ENCODE data around the gene ZNF101. TPM values are rescaled to one million over a fixed set of nuclear protein-coding genes. Genes with fewer than 3 reads are reported as not detected.
A peak's percentile ranks its signal among the peaks of the same experiment; 100 is the strongest.

The ZNF101 gene
- polyA plus RNA-seq, 1 donor: 5.3 TPM

DNA sequence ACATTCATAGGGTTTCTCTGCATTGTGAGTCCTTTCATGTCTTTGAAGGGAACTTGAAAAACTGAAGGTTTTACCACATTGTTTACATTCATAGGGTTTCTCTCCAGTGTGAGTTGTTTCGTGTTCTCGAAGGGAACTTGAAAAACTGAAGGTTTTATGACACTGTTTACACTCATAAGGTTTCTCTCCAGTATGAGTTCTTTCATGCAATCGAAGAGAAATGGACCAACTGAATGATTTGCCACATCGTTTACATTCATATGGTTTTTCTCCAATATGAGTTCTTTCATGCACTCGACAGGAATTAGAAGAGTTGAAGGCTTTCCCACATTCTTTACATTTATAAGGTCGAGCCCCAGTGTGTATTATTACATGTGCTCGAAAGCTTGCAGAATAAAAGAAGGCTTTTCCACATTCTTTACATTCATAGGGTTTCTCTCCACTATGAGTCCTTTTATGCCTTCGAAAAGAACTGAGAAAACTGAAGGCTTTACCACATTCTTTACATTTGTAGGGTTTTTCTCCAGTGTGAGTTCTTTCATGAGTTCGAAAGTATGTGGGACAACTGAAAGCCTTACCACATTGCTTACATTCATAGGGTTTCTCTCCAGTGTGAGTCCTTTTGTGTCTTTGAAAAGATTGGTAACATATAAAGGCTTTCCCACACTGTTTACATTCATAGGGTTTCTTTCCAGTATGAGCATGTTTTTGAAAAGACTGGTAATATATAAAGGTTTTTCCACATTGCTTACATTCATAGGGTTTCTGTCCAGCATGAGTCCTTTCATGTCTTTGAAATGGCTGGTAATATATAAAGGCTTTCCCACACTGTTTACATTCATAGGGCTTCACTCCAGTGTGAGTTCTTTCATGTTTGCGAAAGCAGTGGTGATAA lies 43.5 kb downstream of the ZNF101 start:
- no peak for DNase-seq (ENCODE audit: low read depth)

DNA sequence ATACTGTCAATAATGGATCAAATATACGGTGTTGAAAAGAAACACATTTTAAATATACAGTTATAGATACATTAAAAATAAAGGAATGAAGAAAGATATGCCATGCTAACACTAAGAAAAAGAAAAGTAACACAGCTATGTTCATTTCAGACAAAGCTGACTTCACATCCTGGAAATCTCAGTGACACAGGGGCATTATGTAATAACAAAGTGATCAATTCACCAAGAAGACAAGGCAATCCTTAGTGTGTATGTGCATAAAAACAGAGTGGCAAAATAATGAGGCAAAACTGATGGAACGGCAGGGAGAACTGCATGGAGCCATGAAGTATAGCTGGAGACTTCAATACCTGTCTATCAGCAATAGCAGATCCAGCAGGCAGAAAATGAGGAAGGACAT lies 51.2 kb downstream of the ZNF101 start:
- DNase-seq (ENCODE audit: low read depth): no peak

DNA sequence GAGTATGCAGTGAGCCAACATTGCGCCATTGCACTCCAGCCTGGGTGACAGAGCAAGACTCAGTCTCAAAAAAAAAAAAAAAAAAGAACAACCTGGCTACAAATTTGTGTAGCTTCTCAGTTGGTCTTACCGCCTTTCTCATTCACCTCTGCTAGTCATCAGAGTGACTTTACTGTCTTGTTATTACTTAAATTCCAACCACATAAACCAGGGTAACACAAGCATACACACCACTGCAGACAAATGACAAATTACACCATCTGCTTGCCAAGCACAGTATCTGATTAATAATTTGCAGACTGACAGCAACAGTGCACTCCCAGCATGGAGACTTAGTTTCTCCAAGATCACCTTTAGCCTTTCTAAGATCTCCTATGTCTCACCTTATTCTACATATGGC lies 53.3 kb downstream of the ZNF101 start:
- no peak for DNase-seq (ENCODE audit: low read depth)

DNA sequence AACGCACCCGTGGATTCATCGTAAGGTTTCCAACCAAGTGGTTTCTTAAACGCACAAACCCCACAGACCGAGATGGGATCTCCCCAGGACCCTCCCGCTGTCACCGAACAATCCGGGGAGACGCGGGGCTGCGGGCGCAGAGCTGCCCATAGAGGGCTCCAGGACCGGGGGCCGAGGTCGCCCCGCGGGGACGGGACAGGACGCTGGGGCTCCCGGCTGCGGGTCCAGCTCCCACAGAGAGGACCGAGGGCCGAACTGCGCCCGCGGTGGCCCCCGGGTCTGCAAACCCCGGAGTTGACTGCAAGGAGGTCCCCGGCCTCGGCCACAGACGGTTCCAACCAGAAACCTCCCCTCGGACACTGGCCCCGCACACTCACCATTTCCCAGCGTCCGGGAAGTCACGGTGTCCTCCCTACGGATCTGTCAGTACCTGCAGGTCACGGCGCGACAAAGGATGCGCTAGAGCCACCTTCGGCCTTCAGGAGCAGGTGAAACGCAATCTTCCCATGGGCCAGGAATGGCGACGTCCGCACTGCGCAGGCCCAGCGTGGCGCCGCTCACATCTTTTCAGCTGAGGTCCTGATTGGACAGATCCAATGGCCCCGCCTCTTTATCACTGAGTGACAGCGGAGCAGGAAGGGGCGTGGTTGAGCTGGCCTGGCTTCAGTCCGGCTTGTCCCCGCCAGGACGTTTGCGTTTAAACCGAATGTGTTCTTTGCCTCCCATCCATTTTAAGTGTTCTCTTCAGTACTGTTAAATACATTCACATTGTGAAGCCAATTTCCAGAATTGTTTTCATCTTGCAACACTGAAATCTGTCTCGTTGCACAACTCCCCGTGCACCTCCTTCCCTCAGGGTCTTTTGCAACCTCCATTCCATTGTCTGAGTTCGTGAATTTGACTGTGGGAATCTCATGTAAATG lies 64.2 kb downstream of the ZNF101 start, which contains the start of gene ZNF14:
ZNF14 (minus strand) TSS at position 534 of the 923 bp plus-strand sequence; CDS start at position 380, 154 bp downstream.
- DNase-seq (ENCODE audit: low read depth): peak; percentile 85

Other genes starting within 250 kb of the ZNF101 start
- gene TSSK6, start 153.3 kb upstream of the ZNF101 start, polyA plus RNA-seq (ENCODE audit: insufficient read length): 0.56 TPM
- 187 TPM for gene NDUFA13, start 152.6 kb upstream of the ZNF101 start, polyA plus RNA-seq (ENCODE audit: insufficient read length)
- 6.9 TPM for gene YJEFN3, start 139.9 kb upstream of the ZNF101 start, polyA plus RNA-seq (ENCODE audit: insufficient read length)
- 2.2 TPM for gene CILP2, start 130.6 kb upstream of the ZNF101 start, polyA plus RNA-seq (ENCODE audit: insufficient read length)
- 1.8 TPM for gene PBX4, start 50.2 kb upstream of the ZNF101 start, polyA plus RNA-seq (ENCODE audit: insufficient read length)
- gene LPAR2, start 40.6 kb upstream of the ZNF101 start, polyA plus RNA-seq (ENCODE audit: insufficient read length): 4.6 TPM
- 2.5 TPM for gene GMIP, start 25.2 kb upstream of the ZNF101 start, polyA plus RNA-seq (ENCODE audit: insufficient read length)
- gene ATP13A1, start 5.2 kb upstream of the ZNF101 start, polyA plus RNA-seq (ENCODE audit: insufficient read length): 25.0 TPM
- gene ZNF14, start 64.3 kb downstream of the ZNF101 start, polyA plus RNA-seq (ENCODE audit: insufficient read length): 4.8 TPM
- 20.8 TPM for gene ZNF506, start 152.9 kb downstream of the ZNF101 start, polyA plus RNA-seq (ENCODE audit: insufficient read length)
- gene ZNF253, start 197.0 kb downstream of the ZNF101 start, polyA plus RNA-seq (ENCODE audit: insufficient read length): 12.4 TPM
- 11.5 TPM for gene ZNF93, start 232.1 kb downstream of the ZNF101 start, polyA plus RNA-seq (ENCODE audit: insufficient read length)

All from forelimb muscle (tissue), 1 donor.